Measurements from ENCODE around the gene CYP19A1.

GRCh38 chr15:51359981-51360380 lies 21.6 kb upstream of the CYP19A1 start:
- TF ChIP-seq GATA2 (IDR thresholded peaks at IDR 0.05; ENCODE audit: low read depth, low read length): no peak
- TF ChIP-seq GATA3 (IDR thresholded peaks at IDR 0.05; ENCODE audit: low read depth, low read length): no peak
